H54 (cell line): Measurements from ENCODE around the gene OR52N1.
A peak's percentile ranks its signal among the peaks of the same experiment; 100 is the strongest.

Source experiments
- DNase-seq: peaks from one replicate; pipeline ENCODE4 v3.0.0; 2011; ENCODE audit warnings: low spot score, mixed read lengths; ENCODE audit not compliant: insufficient read length
- FAIRE-seq: peaks from 3 replicates; lab custom pipeline; 2011; peaks lifted over from hg19 to GRCh38; lab: Jason Lieb, UNC
- POLR2A ChIP-seq: IDR thresholded peaks from 2 replicates; pipeline ENCODE4 v1.6.1; 2011; ENCODE audit warnings: low read depth, mild to moderate bottlenecking, low read length

Gene OR52N1

DNA sequence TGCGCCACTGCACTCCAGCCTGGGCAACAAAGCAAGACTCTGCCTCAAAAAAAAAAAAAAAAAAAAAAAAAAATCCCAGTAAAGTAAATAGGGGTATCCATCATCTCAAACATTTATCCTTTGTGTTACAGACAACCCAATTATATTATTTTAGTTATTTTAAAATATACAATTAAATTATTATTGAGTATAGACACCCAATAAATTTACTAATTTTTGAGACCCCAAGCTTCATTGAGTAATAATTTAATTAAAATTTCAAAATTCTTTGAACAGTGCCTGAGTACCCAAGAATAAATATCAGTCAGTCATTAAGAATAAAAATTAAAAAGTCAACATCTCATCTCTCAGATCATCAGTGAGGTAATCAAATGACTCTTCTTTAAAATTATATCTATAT, 37.1 kb downstream of the OR52N1 start, which contains the start of gene OR52N4:
OR52N4 (plus strand) TSS at position 301 of the 400 bp plus-strand sequence. CDS start 498 bp downstream, outside the sequence.
- FAIRE-seq (no peak), DNase-seq (no peak)
- no peak for TF ChIP-seq POLR2A

DNA sequence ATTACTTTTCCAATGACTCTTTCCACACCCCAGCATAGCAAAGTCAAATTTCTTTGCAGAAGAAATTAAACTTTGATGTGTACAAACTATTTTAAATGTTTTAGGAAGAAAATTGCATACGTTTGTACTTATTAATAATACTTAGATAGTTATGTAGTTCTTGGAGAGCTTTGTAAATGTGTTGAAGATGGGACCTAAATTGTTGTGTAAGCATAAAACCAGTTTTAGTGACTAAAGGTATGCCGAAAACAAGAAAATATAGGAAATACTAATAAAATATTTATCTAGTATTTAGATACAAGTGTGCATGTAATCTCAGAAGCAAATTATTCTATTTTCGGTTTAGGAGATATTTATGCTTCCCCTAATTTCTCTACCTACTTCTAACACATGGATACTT, 41.2 kb downstream of the OR52N1 start:
- no peak for FAIRE-seq
- no peak for TF ChIP-seq POLR2A
- DNase-seq, result no peak

DNA sequence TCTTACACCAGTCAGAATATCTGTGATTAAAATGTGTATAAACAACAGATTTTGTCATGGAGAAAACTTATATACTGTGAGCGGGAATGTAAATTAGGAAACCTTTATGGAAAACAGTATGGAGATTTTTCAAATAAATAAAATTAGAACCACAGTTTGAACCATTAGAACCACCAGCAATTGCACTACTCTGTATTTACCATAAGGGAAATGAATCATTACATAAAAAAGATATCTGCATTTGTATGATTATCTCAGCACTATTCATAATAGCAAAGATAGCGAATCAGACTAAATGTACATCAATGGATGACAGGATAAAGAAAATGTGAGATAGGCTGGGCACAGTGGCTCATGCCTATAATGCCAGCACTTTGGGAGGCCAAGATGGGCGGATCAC, 44.5 kb downstream of the OR52N1 start:
- no peak for DNase-seq
- peak; percentile 67 for FAIRE-seq
- TF ChIP-seq POLR2A, result no peak

DNA sequence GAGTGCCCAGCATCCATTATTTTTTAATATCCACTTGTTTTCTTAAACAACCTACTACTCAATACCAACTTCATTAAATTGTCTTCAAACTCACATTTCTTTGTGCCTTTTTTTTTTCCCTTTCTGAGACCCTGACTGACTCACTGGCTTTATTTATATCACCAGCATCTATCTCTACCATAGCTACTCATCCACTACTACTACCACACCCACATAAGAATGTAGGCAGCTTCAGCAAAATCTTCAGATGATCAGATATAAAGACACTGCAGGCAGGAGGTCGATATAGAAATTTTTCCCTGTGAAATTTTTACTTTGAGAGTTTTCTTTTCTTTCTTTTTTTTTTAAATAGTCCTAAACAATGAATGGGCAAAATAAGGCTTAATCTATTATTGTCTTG, 52.6 kb downstream of the OR52N1 start:
- TF ChIP-seq POLR2A, result no peak
- DNase-seq, result no peak
- FAIRE-seq, result peak; percentile 57

DNA sequence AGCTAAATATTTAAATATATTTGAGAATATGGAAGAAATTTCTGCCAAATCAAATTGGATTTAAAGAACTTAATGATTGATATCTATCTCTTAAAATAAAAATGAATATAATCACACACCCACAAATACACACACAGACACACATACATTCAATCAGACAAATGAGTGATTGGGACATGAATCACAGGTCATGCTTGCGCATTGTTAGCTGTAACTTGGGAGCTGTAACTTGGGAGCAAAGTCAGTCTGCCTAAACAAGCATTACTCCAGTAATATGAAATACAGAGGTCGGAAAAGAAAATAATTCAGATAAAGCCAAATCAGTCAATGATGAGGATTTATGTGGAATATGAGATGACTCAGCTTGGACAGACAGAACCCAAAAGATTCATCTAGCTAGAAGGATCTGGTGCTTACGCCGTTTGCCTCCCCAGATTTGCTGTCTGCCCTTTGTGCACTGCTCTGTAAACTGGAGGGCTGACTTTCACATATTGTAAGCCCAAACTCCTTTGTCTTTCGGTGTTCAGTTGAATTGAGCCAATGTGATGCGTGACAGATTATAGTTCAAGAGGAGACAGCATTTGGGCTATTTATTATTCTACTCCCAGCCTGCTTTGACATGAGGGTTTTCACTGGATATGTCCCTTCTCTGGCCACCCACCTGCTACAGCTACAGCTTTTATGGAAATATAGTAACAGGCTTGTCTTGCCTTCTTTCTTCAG, 53.2 kb downstream of the OR52N1 start:
- TF ChIP-seq POLR2A, result no peak
- FAIRE-seq (peak; percentile 97), DNase-seq (no peak)

DNA sequence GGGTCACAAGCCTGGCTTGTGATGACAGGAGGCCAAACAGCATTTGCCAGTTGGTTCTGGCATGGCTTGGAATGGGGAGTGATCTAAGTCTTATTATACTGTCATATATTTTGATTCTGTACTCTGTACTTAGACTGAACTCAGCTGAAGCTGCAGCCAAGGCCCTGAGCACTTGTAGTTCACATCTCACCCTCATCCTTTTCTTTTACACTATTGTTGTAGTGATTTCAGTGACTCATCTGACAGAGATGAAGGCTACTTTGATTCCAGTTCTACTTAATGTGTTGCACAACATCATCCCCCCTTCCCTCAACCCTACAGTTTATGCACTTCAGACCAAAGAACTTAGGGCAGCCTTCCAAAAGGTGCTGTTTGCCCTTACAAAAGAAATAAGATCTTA, 54.0 kb downstream of the OR52N1 start:
- FAIRE-seq, result no peak
- DNase-seq, result no peak

More for the DNA sequence above, 54.0 kb downstream of the OR52N1 start:
- TF ChIP-seq POLR2A, result no peak
